HEK293 (cell line): Measurements from ENCODE around the gene DGCR8.

ENCODE experiments used
- CTCF ChIA-PET: fragments of 350-600 bp; formaldehyde crosslinking; extraction: SDS; loops from one replicate; lab custom pipeline; 2021; ENCODE audit warnings: antibody characterized with exemption; lab: Yijun Ruan, JAX
- POLR2A ChIA-PET: fragments of 300-600 bp; formaldehyde crosslinking; extraction: SDS; loops from one replicate; lab custom pipeline; 2020; ENCODE audit warnings: antibody characterized with exemption, inconsistent platforms; lab: Yijun Ruan, JAX
- H3K27ac ChIP-seq: fragments of 200-500 bp; sonication (Bioruptor generic); 2 replicates; pipeline ENCODE4 v1.5.1; 2014; ENCODE audit warnings: low read depth, low read length, control low read depth, inconsistent platforms; ENCODE audit errors: extremely low read depth
- H3K36me3 ChIP-seq, 2 experiments: fragments of 200-500 bp in 1 of 2; sonication (Bioruptor generic) in 1 of 2; 1 replicate in 1 of 2; 2 replicates in 1 of 2; pipeline ENCODE4 v1.5.1; 2014 to 2017; ENCODE audit warnings: inconsistent platforms in 2 of 2, low read length in 2 of 2; ENCODE audit not compliant: control insufficient read depth in 2 of 2, insufficient read depth in 1 of 2
- H3K4me1 ChIP-seq: fragments of 200-500 bp; sonication (Bioruptor generic); 2 replicates; pipeline ENCODE4 v1.5.1; 2014; ENCODE audit warnings: mild to moderate bottlenecking, low read length, inconsistent platforms; ENCODE audit not compliant: control insufficient read depth, insufficient read depth
- H3K4me3 ChIP-seq: 2 replicates; pipeline ENCODE4 v1.5.1; 2011; ENCODE audit warnings: low read depth, mild to moderate bottlenecking, control low read depth, low read length, moderate library complexity
- H3K9me3 ChIP-seq: fragments of 200-500 bp; sonication (Bioruptor generic); 2 replicates; pipeline ENCODE4 v1.5.1; 2014; ENCODE audit warnings: low read depth, low read length, inconsistent platforms; ENCODE audit not compliant: control insufficient read depth, insufficient read depth
- BCL11B ChIP-seq: fragments of 450-650 bp; formaldehyde crosslinking; IDR thresholded peaks from 2 replicates; pipeline ENCODE4 v1.5.1; 2016; ENCODE audit warnings: low read depth, missing biosample characterization, missing genetic modification characterization
- INSM2 ChIP-seq: fragments of 450-650 bp; formaldehyde crosslinking; IDR thresholded peaks from 2 replicates; pipeline ENCODE4 v1.5.1; 2016; ENCODE audit warnings: missing biosample characterization, missing genetic modification characterization
- KLF7 ChIP-seq: fragments of 450-650 bp; formaldehyde crosslinking; IDR thresholded peaks from 2 replicates; pipeline ENCODE4 v1.5.1; 2016; ENCODE audit warnings: missing biosample characterization, missing genetic modification characterization, borderline replicate concordance
- PRDM10 ChIP-seq: fragments of 450-650 bp; formaldehyde crosslinking; IDR thresholded peaks from 2 replicates; pipeline ENCODE4 v1.5.1; 2016; ENCODE audit warnings: missing biosample characterization, missing genetic modification characterization
- SCRT1 ChIP-seq: fragments of 450-650 bp; formaldehyde crosslinking; IDR thresholded peaks from 2 replicates; pipeline ENCODE4 v1.5.1; 2016; ENCODE audit warnings: missing biosample characterization, missing genetic modification characterization, borderline replicate concordance
- SP7 ChIP-seq: fragments of 450-650 bp; formaldehyde crosslinking; IDR thresholded peaks from 2 replicates; pipeline ENCODE4 v1.5.1; 2016; ENCODE audit warnings: missing biosample characterization, missing genetic modification characterization
- TCF7L2 ChIP-seq: IDR thresholded peaks from 2 replicates; pipeline ENCODE4 v1.6.1; 2011; ENCODE audit warnings: low read depth, mild to moderate bottlenecking, inconsistent platforms, low read length, moderate library complexity, borderline replicate concordance
- ZBTB26 ChIP-seq: fragments of 450-650 bp; formaldehyde crosslinking; optimal IDR thresholded peaks from 2 replicates; pipeline ENCODE3; 2016; ENCODE audit warnings: missing biosample characterization, mild to moderate bottlenecking, missing genetic modification characterization
- ZEB2 ChIP-seq: fragments of 450-650 bp; formaldehyde crosslinking; IDR thresholded peaks from 2 replicates; pipeline ENCODE4 v1.5.1; 2016; ENCODE audit warnings: missing biosample characterization, missing genetic modification characterization
- ZNF140 ChIP-seq: fragments of 450-650 bp; formaldehyde crosslinking; IDR thresholded peaks from 2 replicates; pipeline ENCODE4 v1.5.1; 2016; ENCODE audit warnings: missing biosample characterization, missing genetic modification characterization
- ZNF223 ChIP-seq: fragments of 450-650 bp; formaldehyde crosslinking; IDR thresholded peaks from 2 replicates; pipeline ENCODE4 v1.5.1; 2016; ENCODE audit warnings: missing biosample characterization, missing genetic modification characterization
- ZNF324 ChIP-seq: fragments of 450-650 bp; formaldehyde crosslinking; IDR thresholded peaks from 2 replicates; pipeline ENCODE4 v1.5.1; 2016; ENCODE audit warnings: missing biosample characterization, missing genetic modification characterization
- ZNF341 ChIP-seq: fragments of 450-650 bp; formaldehyde crosslinking; IDR thresholded peaks from 2 replicates; pipeline ENCODE4; 2016; ENCODE audit warnings: low read depth, missing biosample characterization, missing genetic modification characterization
- ZNF398 ChIP-seq: fragments of 450-650 bp; formaldehyde crosslinking; IDR thresholded peaks from 2 replicates; pipeline ENCODE4 v1.5.1; 2017; ENCODE audit warnings: missing biosample characterization, missing genetic modification characterization
- ZNF530 ChIP-seq: fragments of 450-650 bp; formaldehyde crosslinking; IDR thresholded peaks from 2 replicates; pipeline ENCODE4 v1.5.1; 2016; ENCODE audit warnings: low read depth, missing biosample characterization, missing genetic modification characterization
- ZNF558 ChIP-seq: fragments of 450-650 bp; formaldehyde crosslinking; IDR thresholded peaks from 2 replicates; pipeline ENCODE4 v1.5.1; 2016; ENCODE audit warnings: missing biosample characterization, missing genetic modification characterization
- ZNF645 ChIP-seq: fragments of 450-650 bp; formaldehyde crosslinking; IDR thresholded peaks from 2 replicates; pipeline ENCODE4; 2016; ENCODE audit warnings: missing biosample characterization, missing genetic modification characterization
- ZNF701 ChIP-seq: fragments of 450-650 bp; formaldehyde crosslinking; IDR thresholded peaks from 2 replicates; pipeline ENCODE4 v1.5.1; 2016; ENCODE audit warnings: missing biosample characterization, missing genetic modification characterization
- ZNF791 ChIP-seq: fragments of 450-650 bp; formaldehyde crosslinking; IDR thresholded peaks from 2 replicates; pipeline ENCODE4 v1.5.1; 2016; ENCODE audit warnings: missing biosample characterization, missing genetic modification characterization
- ZSCAN30 ChIP-seq: fragments of 450-650 bp; IDR thresholded peaks from 2 replicates; pipeline ENCODE4 v1.5.1; 2018; ENCODE audit warnings: missing biosample characterization, mild to moderate bottlenecking, missing genetic modification characterization, moderate library complexity

DGCR8 gene

GRCh38 chr22:20096574-20097420 is 16.8 kb downstream of the DGCR8 start:
- no peak overlapping the region for H3K4me3 ChIP-seq
- H3K36me3 ChIP-seq = peaks cover 57 to 99% of the 10 kb centered on the region in 2 experiments
- CTCF ChIA-PET = interaction anchor here (0.7 to 3.0 kb wide), 6 partner anchors 11 to 127 kb away, joined by 3 to 11 read pairs (median 3); no protein-coding TSS in a partner anchor
- TF ChIP-seq ZEB2 (tag by site-specific recombination) (no peak), ZNF398 (tag by site-specific recombination) (no peak), BCL11B (no peak), ZNF140 (tag by site-specific recombination) (no peak), ZNF645 (tag by site-specific recombination) (no peak), ZNF530 (no peak), ZSCAN30 (tag by site-specific recombination) (no peak), TCF7L2 (no peak), ZBTB26 (no peak), ZNF558 (tag by site-specific recombination) (no peak), ZNF791 (tag by site-specific recombination) (no peak), ZNF324 (tag by site-specific recombination) (no peak), ZNF223 (tag by site-specific recombination) (no peak), PRDM10 (tag by site-specific recombination) (no peak), ZNF341 (no peak)
- no peaks in the 10 kb centered on the region for H3K9me3 ChIP-seq
- no peak overlapping the region for H3K27ac ChIP-seq
- POLR2A ChIA-PET = interaction anchor here (1.3 kb wide), 1 partner anchor 15 kb away, joined by 3 read pairs; no protein-coding TSS in a partner anchor
- no peaks in the 10 kb centered on the region for H3K4me1 ChIP-seq

- H3K9me3 ChIP-seq = no peaks in the 10 kb centered on the region
- no peak overlapping the region for H3K27ac ChIP-seq
- POLR2A ChIA-PET = no interaction called here
- no peaks in the 10 kb centered on the region for H3K4me1 ChIP-seq
- no peak for TF ChIP-seq SCRT1 (tag by site-specific recombination)
- no peak for TF ChIP-seq INSM2 (tag by site-specific recombination)
- TF ChIP-seq SP7 (tag by site-specific recombination) = no peak
- no peak for TF ChIP-seq KLF7 (tag by site-specific recombination)
- no peak for TF ChIP-seq ZNF701 (tag by site-specific recombination)
- TF ChIP-seq, all 188 proteins: peak for 0
- CTCF ChIA-PET = no interaction called here
- Histone ChIP-seq H3K36me3 (peaks cover 58 to 98% of the 10 kb centered on the region in 2 experiments), H3K4me3 (no peak overlapping the region)
These were observed 19.2 kb downstream of the DGCR8 start for GRCh38 chr22:20099099-20099711.
